ENCODE results near the gene DVL3. TPM values are rescaled to one million over a fixed set of nuclear protein-coding genes. Genes with fewer than 3 reads are reported as not detected.
"Not testable (repeated sequence)": the region's sequence is repeated elsewhere in the genome, so short reads cannot be mapped to it uniquely, and the experiment has no call there.

The DVL3 gene
- total RNA-seq, 1 donor from 2014 or later, result 213 TPM

DNA sequence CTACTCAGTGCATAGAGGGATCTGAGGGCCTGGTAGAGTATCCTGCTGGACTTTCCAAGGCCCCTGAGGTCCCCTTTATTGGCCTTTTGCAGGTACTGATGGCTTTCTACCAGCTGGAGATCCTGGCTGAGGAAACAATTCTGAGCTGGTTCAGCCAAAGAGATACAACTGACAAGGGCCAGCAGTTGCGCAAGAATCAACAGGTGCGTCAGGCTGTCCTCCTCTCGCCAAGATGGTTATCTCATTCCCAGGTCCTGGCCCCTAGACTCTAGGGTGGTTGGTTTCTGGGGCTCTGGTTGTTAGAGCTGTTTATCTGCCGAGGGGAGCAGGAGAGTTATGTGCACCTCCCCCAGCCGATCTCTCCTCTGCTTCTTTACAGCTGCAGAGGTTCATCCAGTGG is 10.7 kb upstream of the DVL3 start:
- Mint-ChIP-seq H3K4me1 (ENCODE audit: low read depth, unreplicated experiment) (peaks cover 2% of the 10 kb centered on the region), H3K4me3 (ENCODE audit: unreplicated experiment) (no peak overlapping the region), H3K9me3 (ENCODE audit: unreplicated experiment) (peaks cover 2% of the 10 kb centered on the region), H3K27me3 (ENCODE audit: unreplicated experiment) (peaks cover 2% of the 10 kb centered on the region), H3K27ac (ENCODE audit: unreplicated experiment) (no peak overlapping the region), H3K36me3 (ENCODE audit: unreplicated experiment) (no peaks in the 10 kb centered on the region)
- DNase-seq, result no peak
- TF ChIP-seq, protein P1, sequence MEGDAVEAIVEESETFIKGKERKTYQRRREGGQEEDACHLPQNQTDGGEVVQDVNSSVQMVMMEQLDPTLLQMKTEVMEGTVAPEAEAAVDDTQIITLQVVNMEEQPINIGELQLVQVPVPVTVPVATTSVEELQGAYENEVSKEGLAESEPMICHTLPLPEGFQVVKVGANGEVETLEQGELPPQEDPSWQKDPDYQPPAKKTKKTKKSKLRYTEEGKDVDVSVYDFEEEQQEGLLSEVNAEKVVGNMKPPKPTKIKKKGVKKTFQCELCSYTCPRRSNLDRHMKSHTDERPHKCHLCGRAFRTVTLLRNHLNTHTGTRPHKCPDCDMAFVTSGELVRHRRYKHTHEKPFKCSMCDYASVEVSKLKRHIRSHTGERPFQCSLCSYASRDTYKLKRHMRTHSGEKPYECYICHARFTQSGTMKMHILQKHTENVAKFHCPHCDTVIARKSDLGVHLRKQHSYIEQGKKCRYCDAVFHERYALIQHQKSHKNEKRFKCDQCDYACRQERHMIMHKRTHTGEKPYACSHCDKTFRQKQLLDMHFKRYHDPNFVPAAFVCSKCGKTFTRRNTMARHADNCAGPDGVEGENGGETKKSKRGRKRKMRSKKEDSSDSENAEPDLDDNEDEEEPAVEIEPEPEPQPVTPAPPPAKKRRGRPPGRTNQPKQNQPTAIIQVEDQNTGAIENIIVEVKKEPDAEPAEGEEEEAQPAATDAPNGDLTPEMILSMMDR (IDR thresholded peaks at IDR 0.05; ENCODE audit: partially characterized antibody, unreplicated experiment), result no peak

DNA sequence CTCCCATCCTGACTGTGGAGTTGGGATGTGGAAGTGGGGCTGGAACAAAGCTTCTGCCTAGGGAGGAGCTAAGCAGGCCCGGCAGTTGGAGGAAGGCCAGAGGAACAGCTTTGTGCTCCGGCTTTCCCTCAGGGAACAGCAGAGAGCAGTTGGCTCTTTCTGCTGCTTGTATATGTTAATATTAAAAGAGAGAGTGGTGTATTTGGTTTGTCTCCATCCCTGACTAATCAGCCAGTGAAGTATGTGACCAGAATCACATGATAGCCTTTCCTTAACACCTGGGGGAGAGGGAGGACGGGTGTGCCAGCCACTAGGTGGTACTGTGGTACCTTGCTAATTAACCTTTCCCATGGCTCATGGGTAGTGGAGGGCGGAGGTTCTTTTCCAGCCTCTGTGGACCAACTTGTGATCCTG is 10.1 kb upstream of the DVL3 start:
- H3K27ac Mint-ChIP-seq (ENCODE audit: unreplicated experiment), result peak overlapping the region; percentile 53
- no peak overlapping the region for H3K4me3 Mint-ChIP-seq (ENCODE audit: unreplicated experiment)
- peaks cover 3% of the 10 kb centered on the region for H3K27me3 Mint-ChIP-seq (ENCODE audit: unreplicated experiment)
- TF ChIP-seq, protein P1 (IDR thresholded peaks at IDR 0.05; ENCODE audit: partially characterized antibody, unreplicated experiment), result no peak
- no peaks in the 10 kb centered on the region for H3K36me3 Mint-ChIP-seq (ENCODE audit: unreplicated experiment)
- peaks cover 7% of the 10 kb centered on the region for H3K4me1 Mint-ChIP-seq (ENCODE audit: low read depth, unreplicated experiment)
- peak; percentile 40 for DNase-seq
- peaks cover 2% of the 10 kb centered on the region for H3K9me3 Mint-ChIP-seq (ENCODE audit: unreplicated experiment)

DNA sequence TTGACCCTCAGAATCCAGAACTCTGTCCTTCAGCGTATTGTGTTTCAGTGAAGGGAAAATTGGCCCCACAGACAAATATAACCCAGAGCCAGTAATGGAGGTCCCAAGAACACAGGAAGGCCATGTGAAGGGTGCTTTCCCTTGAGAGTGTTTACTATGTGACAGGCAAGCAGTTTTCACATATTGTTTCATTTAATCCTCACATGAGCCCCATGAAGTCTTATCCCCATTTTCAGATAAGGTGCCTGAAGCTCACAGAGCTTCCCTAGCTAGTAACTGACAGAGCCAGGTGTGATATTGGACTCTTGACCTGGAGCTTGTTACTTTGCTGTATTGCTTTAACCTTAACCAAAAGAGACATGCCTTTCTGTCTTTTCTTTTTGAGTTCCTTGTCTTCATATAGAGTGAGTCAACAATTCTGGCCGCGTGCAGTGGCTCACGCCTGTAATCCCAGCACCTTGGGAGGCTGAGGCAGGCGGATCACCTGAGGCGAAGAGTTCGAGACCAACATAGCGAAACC is 9.4 kb upstream of the DVL3 start:
- H3K9me3 Mint-ChIP-seq (ENCODE audit: unreplicated experiment), result peaks cover 2% of the 10 kb centered on the region
- H3K4me3 Mint-ChIP-seq (ENCODE audit: unreplicated experiment), result no peak overlapping the region
- H3K36me3 Mint-ChIP-seq (ENCODE audit: unreplicated experiment), result no peaks in the 10 kb centered on the region
- H3K4me1 Mint-ChIP-seq (ENCODE audit: low read depth, unreplicated experiment), result peaks cover 7% of the 10 kb centered on the region
- H3K27me3 Mint-ChIP-seq (ENCODE audit: unreplicated experiment), result peaks cover 3% of the 10 kb centered on the region
- peak overlapping the region; percentile 53 for H3K27ac Mint-ChIP-seq (ENCODE audit: unreplicated experiment)
- TF ChIP-seq, protein P1 (IDR thresholded peaks at IDR 0.05; ENCODE audit: partially characterized antibody, unreplicated experiment), result no peak
- DNase-seq, result no peak

DNA sequence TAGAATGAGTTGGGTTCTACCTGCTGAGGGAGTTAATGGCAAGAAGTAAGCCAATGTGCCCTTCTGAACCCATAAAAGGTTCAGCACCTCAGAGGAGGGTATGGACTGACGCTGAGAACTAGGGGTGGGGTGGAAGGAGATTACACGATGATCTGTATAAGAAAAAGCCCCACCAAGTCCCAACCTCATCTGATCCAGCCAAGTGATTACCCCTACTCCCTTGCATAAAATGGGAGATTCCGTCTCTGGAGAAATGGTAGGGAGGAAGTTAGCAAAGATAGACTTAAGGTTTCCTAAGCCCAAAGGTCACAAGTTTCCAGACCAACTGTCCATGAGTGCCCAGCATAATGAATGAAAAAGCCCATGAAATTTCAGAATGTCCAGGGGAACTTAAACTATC is 7.1 kb upstream of the DVL3 start:
- Mint-ChIP-seq H3K27me3 (ENCODE audit: unreplicated experiment) (peaks cover 2% of the 10 kb centered on the region), H3K36me3 (ENCODE audit: unreplicated experiment) (no peaks in the 10 kb centered on the region), H3K4me3 (ENCODE audit: unreplicated experiment) (peak overlapping the region; percentile 4), H3K4me1 (ENCODE audit: low read depth, unreplicated experiment) (peaks cover 9% of the 10 kb centered on the region), H3K27ac (ENCODE audit: unreplicated experiment) (no peak overlapping the region), H3K9me3 (ENCODE audit: unreplicated experiment) (peaks cover 2% of the 10 kb centered on the region)
- TF ChIP-seq, protein P1 (IDR thresholded peaks at IDR 0.05; ENCODE audit: partially characterized antibody, unreplicated experiment), result no peak
- no peak for DNase-seq

DNA sequence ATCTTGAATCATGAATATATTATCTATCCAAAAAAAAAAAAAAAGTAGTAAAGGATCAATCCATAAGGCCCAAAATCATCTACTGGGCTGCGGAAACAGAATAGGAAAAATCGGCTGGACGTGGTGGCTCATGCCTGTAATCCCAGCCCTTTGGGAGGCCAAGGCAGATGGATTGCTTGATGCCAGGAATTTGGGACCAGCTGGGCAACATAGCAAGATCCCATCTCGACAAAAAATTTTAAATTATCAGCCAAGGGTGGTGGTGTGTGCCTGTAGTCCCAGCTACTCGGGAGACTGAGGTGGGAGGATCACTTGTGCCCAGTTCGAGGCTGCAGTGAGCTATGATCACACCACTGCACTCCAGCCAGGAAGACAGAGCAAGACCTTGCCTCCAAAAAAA is 6.1 kb upstream of the DVL3 start:
- H3K27me3 Mint-ChIP-seq (ENCODE audit: unreplicated experiment), result peaks cover 4% of the 10 kb centered on the region
- H3K27ac Mint-ChIP-seq (ENCODE audit: unreplicated experiment), result no peak overlapping the region
- no peaks in the 10 kb centered on the region for H3K36me3 Mint-ChIP-seq (ENCODE audit: unreplicated experiment)
- TF ChIP-seq, protein P1 (IDR thresholded peaks at IDR 0.05; ENCODE audit: partially characterized antibody, unreplicated experiment), result no peak
- DNase-seq, result no peak
- H3K4me1 Mint-ChIP-seq (ENCODE audit: low read depth, unreplicated experiment), result peaks cover 15% of the 10 kb centered on the region
- H3K4me3 Mint-ChIP-seq (ENCODE audit: unreplicated experiment), result no peak overlapping the region
- peaks cover 5% of the 10 kb centered on the region for H3K9me3 Mint-ChIP-seq (ENCODE audit: unreplicated experiment)

DNA sequence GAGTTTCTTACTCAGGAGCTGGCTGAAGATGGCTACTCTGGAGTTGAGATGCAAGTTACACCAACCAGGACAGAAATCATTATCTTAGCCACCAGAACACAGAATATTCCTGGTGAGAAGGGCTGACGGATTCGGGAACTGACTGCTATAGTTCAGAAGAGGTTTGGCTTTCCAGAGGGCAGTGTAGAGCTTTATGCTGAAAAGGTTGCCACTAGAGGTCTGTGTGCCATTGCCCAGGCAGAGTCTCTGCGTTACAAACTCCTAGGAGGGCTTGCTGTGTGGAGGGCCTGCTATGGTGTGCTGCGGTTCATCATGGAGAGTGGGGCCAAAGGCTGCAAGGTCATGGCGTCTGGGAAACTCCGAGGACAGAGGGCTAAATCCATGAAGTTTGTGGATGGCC is 5.4 kb upstream of the DVL3 start:
- Mint-ChIP-seq H3K27ac (ENCODE audit: unreplicated experiment) (peak overlapping the region; percentile 55), H3K4me1 (ENCODE audit: low read depth, unreplicated experiment) (peaks cover 15% of the 10 kb centered on the region), H3K4me3 (ENCODE audit: unreplicated experiment) (peak overlapping the region; percentile 49)
- not testable (repeated sequence) for DNase-seq; H3K27me3 Mint-ChIP-seq (ENCODE audit: unreplicated experiment); H3K36me3 Mint-ChIP-seq (ENCODE audit: unreplicated experiment); H3K9me3 Mint-ChIP-seq (ENCODE audit: unreplicated experiment)

Measured in glutamatergic neuron (in vitro differentiated cells).